NCI-H510A treated with DMSO at 0.1 percent for 48 hours (cell line): ENCODE results near the gene NDC80.

ENCODE experiments used
- DNase-seq: peaks from one replicate; lab custom pipeline; 2025; lab: John Stamatoyannopoulos, UW

Gene NDC80

GRCh38 chr18:2557536-2557935 lies 13.8 kb upstream of the NDC80 start:
- no peak for DNase-seq

- DNase-seq = no peak
Observed at GRCh38 chr18:2559249-2559648, 12.1 kb upstream of the NDC80 start.

GRCh38 chr18:2564373-2564772 lies 7.0 kb upstream of the NDC80 start:
- no peak for DNase-seq

- DNase-seq = no peak
Observed at GRCh38 chr18:2568129-2568528, 3.2 kb upstream of the NDC80 start.

DNA sequence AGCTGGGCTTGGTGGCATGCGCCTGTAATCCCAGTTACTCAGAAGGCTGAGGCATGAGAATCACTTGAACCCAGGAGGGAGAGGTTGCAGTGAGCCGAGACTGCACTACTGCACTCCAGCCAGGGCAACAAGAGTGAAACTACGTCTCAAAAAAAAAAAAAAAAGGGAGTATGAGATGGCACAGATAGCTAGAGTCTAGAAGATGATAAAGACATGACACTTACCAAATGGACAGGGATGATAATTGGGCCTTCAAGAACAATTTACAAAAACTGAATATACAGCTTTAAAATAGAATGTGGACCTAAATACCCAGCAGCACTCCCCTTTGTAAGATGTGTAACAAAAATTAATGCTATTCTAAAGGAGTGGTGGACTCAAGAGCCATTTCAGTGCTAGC lies 2.8 kb upstream of the NDC80 start:
- no peak for DNase-seq

- DNase-seq = no peak
Observed at GRCh38 chr18:2569338-2570207, 1.8 kb upstream of the NDC80 start.

GRCh38 chr18:2570772-2571199 lies 571 bp upstream of the NDC80 start:
- DNase-seq = peak; percentile 49

DNA sequence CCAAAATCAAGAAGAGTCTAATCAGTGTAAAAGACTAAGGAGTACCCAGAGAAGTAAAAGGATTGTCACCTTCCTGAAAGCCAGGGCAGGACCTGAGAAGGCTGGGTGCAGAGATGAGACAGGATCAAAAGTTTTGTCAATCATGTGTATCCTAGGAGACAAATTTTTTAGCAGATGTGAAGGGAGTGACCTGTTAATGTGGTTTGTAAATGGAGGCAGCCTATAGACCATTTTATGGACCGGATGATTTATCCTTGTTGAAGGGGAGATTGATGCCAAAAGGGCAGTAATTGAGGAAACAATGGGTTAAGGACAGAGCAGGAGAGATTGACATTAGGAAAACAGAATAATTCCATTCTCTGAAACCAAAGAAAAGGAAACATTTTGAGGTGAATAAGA lies 813 bp downstream of the NDC80 start:
- no peak for DNase-seq

GRCh38 chr18:2572892-2573291 lies 1.5 kb downstream of the NDC80 start:
- DNase-seq = no peak

DNA sequence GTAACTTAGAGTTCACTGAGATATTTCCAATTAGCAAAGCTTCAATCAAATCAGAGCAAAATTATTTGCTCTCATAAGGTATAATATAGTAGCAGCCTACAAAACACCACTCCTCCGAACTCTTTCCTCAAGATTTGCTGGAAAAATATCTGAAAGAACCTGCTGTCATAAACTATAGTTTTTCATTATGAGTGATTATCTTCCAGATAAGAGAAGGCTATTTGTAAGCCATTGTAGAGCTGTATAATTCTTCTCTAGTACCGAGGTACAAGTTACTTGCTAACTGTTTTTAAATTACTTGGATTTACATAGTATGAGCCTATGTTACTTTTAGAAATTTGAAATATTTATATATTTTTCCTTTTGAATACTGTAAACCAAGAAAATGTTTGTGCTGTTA lies 2.1 kb downstream of the NDC80 start:
- DNase-seq = no peak

DNA sequence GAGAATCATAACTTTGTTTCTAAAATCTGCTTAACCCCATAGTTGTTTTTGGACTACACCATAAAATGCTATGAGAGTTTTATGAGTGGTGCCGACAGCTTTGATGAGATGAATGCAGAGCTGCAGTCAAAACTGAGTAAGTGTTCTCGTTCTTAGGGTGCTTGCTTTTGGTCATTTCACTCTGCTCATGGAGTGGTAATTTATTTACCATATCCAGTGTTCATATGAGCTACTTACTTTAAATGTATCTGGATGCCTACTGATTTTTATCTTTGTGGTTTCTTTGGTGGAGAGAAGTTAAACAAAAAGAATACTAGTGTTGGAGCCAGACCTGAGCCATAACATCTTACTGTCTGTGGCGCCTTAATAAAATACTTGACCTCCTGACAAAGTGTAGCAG lies 16.4 kb downstream of the NDC80 start:
- DNase-seq = no peak

DNA sequence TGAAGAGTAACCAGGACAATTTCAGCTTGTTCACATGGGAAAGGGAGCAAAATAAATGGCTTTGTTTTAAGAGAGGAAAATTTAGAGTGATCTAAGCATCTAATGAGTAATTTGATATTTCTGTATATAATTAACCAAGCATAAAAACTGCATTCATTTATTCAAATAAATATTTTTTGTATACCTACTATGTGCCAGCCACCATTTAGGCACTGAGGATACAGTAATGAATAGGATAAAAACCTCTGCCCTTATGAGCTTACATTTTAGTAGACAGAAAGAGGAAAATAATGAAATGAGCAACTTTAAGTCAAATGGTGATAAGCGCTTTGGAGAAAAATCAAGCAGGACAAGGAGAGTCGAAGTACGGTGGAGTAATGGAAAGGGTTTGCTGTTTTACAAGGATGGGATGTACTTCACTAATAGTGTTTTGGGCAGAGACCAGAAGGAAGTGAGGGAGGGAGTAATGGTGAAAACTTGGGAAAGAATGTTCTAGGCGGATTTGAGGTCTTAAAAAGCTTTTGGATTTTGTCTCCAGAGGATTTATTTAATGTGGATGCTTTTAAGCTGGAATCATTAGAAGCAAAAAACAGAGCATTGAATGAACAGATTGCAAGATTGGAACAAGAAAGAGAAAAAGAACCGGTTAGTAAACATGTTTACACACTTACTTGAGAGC lies 17.4 kb downstream of the NDC80 start:
- DNase-seq = no peak

DNA sequence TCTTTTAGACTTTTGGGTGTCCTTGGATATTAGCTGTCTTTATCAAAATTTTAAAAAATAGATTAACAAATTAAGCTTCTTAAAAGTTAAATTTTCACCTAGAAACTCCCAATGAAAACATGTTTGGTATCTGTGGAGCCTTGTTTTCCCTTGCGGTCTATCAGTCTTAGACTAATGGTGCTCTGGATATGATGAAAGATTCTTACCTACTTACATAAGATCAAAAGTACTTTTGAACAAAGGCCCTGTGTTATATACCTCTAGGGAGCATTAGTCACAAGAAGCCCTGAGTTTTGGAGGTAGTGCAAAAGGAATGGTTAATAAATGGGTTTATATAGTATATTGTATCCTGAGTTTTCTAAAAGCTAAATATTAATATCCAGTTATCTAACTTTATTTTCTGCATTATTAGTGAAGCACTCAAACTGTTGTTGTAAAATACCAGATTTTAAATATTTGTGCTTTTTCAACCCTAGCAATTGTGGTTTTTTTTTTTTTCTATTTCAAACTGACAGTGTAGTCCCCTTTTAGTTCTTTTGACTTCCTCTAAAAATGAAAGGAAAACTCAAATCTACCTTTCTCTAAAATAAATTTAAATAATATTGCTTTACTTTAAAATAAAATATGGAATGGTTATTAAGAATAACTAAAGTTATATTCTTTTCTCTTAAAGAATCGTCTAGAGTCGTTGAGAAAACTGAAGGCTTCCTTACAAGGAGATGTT lies 18.1 kb downstream of the NDC80 start:
- no peak for DNase-seq

- DNase-seq = no peak
Observed at GRCh38 chr18:2590303-2590702, 18.9 kb downstream of the NDC80 start.

DNA sequence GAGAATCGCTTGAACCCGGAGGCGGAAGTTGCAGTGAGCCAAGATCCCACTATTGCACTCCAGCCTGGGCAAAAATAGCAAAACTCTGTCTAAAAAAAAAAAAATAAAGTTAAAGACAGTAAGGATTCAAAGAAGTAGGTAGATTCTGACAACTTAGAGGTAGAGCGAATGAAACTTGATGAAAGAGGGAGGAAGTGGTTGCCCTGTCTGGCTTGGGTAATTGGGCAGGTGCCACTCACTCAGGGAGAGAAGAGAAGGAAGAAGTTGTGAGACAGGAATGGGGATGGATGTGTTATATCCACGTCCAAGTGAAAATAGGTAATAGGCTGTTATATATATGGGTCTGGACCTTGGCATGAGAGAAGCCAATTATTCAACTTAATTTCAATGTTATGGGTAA lies 26.3 kb downstream of the NDC80 start:
- no peak for DNase-seq

GRCh38 chr18:2602844-2603243 lies 31.5 kb downstream of the NDC80 start:
- no peak for DNase-seq

DNA sequence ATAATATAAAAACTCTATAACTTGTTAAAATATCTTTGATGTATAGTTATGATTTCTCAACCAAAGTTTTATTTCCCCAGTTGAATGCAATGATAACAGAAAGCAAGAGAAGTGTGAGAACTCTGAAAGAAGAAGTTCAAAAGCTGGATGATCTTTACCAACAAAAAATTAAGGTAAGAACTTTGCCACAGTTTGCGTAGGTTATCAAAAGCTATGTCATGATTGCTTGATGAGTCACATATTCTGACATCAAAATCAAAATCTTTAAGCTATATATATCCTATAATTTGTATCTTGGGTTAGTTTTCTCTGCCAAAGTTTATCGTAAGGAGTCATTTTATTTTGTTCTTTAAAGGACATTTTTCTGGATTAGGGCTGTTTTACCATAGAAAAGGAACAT lies 35.0 kb downstream of the NDC80 start:
- DNase-seq = no peak

DNA sequence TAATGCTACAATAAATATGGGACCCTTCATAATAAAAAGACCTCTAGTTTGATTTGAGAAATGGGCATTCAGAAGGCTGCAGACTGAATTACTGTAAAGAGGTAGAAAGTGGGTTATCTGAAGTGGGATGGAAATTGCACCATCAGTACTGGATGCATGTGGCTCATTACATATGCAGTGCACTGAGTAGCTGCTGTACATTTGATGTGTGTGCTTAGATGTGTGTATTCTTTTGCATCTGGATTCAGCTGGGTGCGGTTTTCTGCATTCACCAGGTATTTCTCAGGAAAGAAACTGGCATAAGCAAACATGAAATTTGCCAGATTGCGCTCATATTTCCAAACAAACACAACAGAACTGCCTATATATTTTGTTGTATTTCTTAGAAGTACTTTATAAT lies 38.2 kb downstream of the NDC80 start:
- no peak for DNase-seq

DNA sequence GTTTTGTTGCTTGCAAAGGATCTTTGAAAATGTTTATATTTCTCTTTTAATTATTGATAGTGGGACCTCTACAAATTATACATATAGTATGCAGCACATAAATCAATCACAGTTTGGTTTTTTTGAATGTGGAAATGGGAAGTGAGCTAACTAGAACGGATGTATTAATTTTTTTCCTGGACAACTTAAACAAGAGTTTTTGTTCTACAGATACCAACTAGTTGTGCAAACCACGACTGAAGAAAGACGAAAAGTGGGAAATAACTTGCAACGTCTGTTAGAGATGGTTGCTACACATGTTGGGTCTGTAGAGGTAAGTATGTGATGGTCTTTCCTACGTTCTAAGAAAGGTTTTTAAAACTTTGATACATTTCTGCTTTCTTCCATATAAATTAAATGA lies 39.2 kb downstream of the NDC80 start:
- DNase-seq = no peak

GRCh38 chr18:2612996-2613395 lies 41.6 kb downstream of the NDC80 start:
- no peak for DNase-seq

DNA sequence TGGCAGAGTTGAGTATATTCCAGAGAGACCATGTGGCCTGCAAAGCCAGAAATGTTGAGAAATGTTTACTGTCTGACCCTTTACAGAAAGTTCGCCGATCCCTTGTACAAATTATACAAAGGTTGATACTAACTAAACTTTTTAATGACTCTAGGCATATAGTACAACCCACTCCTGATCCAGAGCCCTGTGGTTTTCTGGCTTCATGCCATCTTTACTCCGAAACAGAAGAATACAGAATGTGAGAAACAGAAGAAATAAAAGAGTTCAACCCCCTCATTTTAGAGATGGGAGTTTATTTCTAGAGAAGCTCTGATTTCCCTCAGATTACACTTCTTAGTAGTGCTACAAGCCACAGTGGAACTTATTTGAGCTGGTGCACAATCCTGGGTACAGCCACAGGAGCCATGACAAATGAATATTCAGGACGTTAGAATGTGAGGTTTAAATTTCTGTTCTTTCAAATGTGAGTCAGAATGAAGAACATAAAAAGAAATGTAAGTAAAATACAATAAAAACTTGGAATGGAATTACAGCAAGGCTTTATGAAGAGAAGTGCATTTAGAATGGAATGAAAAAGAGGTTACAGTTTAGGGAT lies 46.1 kb downstream of the NDC80 start:
- no peak for DNase-seq

- DNase-seq = no peak
Observed at GRCh38 chr18:2618009-2618408, 46.7 kb downstream of the NDC80 start.

DNA sequence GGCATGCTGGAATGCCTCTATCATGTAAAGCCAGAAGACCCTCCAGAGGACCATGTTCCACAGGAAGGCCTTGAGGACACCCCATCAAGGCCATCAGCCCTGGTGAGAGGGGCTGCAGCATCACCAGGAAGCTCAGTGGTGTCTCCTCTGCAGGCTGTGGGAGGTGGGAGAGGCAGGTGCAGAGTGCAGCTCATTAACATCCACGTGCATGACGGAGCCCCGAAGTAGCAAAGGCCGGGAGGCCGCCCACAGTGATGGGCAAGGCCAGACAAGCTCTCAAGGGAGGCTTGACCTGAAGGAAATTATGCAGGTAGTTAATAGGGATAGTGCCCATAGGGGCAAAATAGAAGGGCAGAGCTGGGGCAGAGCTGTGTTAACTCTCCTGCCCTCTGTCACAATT lies 53.9 kb downstream of the NDC80 start:
- no peak for DNase-seq
